Suprapubic skin (tissue), 3 donors: ENCODE data around the gene GNG10.

Experiments
- POLR2AphosphoS5 ChIP-seq, 3 donors: sonication (generic); formaldehyde crosslinking; IDR thresholded peaks; one replicate each; pipeline ENCODE4 v1.6.1; 2017; ENCODE audit warnings: antibody characterized with exemption in 3 of 3
- TF ChIP-seq, protein P1 (sequence below), 2 donors: fragments of 200-600 bp in 1 of 2; fragments of 450-650 bp in 1 of 2; sonication (generic) in 1 of 2; IDR thresholded peaks; one replicate each; pipeline ENCODE4 v1.5.1; 2016 to 2019; ENCODE audit warnings: antibody characterized with exemption in 2 of 2, mild to moderate bottlenecking in 1 of 2, moderate library complexity in 1 of 2

DNA sequence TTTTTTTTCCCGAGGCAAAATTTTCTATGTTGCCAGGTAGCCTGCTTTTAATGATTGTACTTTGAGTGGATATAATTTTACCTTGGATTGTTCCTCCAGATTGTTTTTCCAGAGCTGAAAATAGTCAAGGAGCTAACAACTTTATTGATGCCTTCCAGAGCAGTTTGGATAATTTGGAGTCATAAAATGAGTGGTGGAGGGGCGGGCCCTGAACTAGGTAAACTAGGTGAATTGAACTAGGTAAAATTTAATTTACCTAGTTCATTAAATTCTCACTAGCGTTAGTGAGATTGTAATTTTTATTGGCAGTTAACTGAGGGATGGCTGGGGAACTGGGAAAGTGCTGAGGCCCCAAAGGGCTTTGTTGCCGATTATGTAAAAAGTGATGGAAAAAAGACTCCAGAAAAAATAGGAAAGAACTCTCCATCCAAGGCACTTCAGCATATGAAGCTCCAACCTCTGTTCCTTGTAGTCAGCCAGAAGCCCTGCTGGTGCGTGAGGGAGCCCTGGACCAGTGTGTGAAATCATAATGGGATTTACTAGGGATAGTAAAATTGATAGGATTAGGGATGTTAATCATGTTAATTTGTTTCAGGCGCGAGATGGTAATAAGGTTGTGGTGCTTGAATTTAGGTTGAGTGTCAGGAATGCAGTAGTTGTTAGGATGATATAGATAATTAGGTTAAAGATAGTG lies 28.6 kb upstream of the GNG10 start:
- TF ChIP-seq, protein P1, sequence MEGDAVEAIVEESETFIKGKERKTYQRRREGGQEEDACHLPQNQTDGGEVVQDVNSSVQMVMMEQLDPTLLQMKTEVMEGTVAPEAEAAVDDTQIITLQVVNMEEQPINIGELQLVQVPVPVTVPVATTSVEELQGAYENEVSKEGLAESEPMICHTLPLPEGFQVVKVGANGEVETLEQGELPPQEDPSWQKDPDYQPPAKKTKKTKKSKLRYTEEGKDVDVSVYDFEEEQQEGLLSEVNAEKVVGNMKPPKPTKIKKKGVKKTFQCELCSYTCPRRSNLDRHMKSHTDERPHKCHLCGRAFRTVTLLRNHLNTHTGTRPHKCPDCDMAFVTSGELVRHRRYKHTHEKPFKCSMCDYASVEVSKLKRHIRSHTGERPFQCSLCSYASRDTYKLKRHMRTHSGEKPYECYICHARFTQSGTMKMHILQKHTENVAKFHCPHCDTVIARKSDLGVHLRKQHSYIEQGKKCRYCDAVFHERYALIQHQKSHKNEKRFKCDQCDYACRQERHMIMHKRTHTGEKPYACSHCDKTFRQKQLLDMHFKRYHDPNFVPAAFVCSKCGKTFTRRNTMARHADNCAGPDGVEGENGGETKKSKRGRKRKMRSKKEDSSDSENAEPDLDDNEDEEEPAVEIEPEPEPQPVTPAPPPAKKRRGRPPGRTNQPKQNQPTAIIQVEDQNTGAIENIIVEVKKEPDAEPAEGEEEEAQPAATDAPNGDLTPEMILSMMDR (IDR thresholded peaks at IDR 0.05) = no peak
- TF ChIP-seq POLR2AphosphoS5 (IDR thresholded peaks at IDR 0.05) = no peak
